HL-60 (cell line): ENCODE data around the gene DNAJC19.
"Not testable (repeated sequence)": the region's sequence is repeated elsewhere in the genome, so short reads cannot be mapped to it uniquely, and the experiment has no call there.

Experiments
- DNase-seq, 2 experiments: peaks; one replicate each; pipeline ENCODE4 v3.0.0-alpha.2; 2010 to 2020; ENCODE audit warnings: low read depth in 1 of 2, low spot score in 1 of 2
- H3K27ac ChIP-seq: fragments of 250-450 bp; sonication (Bioruptor Pico); replicated peaks from 2 replicates; pipeline ENCODE4 v1.5.1; 2020; ENCODE audit warnings: mild to moderate bottlenecking, moderate library complexity
- H3K27me3 ChIP-seq: fragments of 250-450 bp; sonication (Bioruptor Pico); 2 replicates; pipeline ENCODE4 v1.5.1; 2021; ENCODE audit warnings: mild to moderate bottlenecking, moderate library complexity; ENCODE audit not compliant: insufficient read depth, poor library complexity, severe bottlenecking
- H3K4me3 ChIP-seq: replicated peaks from 2 replicates; pipeline ENCODE4 v1.5.1; 2011; ENCODE audit warnings: mild to moderate bottlenecking, control low read depth, low read length; ENCODE audit not compliant: insufficient read depth
- GABPA ChIP-seq: IDR thresholded peaks from 2 replicates; pipeline ENCODE4 v1.6.1; 2012; ENCODE audit warnings: low read depth
- POLR2AphosphoS5 ChIP-seq: IDR thresholded peaks from 2 replicates; pipeline ENCODE4 v1.6.1; 2012; ENCODE audit warnings: low read depth
- REST ChIP-seq: IDR thresholded peaks from 2 replicates; pipeline ENCODE4 v1.6.1; 2012; ENCODE audit warnings: low read depth; ENCODE audit not compliant: insufficient replicate concordance
- SPI1 ChIP-seq: IDR thresholded peaks from 2 replicates; pipeline ENCODE4 v1.6.1; 2012; ENCODE audit warnings: low read depth, mild to moderate bottlenecking, borderline replicate concordance
- TF ChIP-seq, protein P1 (sequence below): IDR thresholded peaks from one replicate; pipeline ENCODE4 v1.5.1; 2011; ENCODE audit warnings: low read length, control low read depth, inconsistent platforms; ENCODE audit not compliant: insufficient read depth

The DNAJC19 gene

DNA sequence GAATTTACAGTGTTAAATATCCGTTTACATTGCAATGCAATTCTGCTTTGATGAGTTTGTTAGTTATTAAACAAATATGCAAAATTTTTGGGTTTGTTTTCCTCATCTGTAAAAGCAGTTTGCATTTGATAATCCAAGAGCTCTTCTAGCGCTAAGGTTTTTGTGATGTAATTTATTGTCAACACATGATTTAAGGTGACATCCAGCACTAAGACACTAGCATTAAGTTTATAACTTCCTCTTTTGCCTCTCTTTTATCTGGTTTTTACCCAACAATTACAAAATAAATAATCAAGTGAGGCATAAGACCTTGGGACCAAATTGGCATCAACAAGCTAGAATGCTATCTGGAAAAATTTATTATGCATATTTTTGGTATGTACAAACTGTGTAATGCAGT lies 969 bp upstream of the DNAJC19 start:
- peak overlapping the region; percentile 70 for H3K4me3 ChIP-seq
- H3K27me3 ChIP-seq = no peaks in the 10 kb centered on the region
- TF ChIP-seq GABPA (no peak), SPI1 (no peak)
- TF ChIP-seq, protein P1, sequence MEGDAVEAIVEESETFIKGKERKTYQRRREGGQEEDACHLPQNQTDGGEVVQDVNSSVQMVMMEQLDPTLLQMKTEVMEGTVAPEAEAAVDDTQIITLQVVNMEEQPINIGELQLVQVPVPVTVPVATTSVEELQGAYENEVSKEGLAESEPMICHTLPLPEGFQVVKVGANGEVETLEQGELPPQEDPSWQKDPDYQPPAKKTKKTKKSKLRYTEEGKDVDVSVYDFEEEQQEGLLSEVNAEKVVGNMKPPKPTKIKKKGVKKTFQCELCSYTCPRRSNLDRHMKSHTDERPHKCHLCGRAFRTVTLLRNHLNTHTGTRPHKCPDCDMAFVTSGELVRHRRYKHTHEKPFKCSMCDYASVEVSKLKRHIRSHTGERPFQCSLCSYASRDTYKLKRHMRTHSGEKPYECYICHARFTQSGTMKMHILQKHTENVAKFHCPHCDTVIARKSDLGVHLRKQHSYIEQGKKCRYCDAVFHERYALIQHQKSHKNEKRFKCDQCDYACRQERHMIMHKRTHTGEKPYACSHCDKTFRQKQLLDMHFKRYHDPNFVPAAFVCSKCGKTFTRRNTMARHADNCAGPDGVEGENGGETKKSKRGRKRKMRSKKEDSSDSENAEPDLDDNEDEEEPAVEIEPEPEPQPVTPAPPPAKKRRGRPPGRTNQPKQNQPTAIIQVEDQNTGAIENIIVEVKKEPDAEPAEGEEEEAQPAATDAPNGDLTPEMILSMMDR = no peak
- DNase-seq = peak in 1 of 2 experiments; percentile 11
- H3K27ac ChIP-seq = peak overlapping the region; percentile 83

DNA sequence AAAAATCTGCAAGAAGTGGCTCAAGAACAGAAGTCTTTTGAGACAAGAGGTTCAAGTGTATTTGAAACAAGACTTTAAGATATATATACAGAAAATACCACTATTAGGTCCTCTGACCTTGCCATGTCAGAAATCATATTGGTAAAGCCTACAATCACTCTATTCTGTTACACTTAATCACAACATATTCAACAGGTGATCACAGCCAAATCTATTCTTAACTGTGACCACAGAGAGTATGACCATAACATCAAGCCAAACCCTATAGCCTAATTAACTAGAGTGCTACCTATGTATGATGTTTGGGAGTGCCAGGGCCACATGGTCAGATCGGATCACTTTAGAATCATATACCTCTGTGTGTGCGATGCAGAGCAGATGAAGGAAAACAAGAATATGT lies 2.2 kb downstream of the DNAJC19 start:
- no peak for DNase-seq
- Histone ChIP-seq H3K4me3 (no peak overlapping the region), H3K27ac (no peak overlapping the region), H3K27me3 (no peaks in the 10 kb centered on the region)
- TF ChIP-seq, protein P1 = no peak
- TF ChIP-seq REST (no peak), POLR2AphosphoS5 (no peak), SPI1 (no peak), GABPA (no peak)

- H3K27ac ChIP-seq, H3K27me3 ChIP-seq, DNase-seq, H3K4me3 ChIP-seq: not testable (repeated sequence)
Measured at GRCh38 chr3:180986366-180986765, 3.2 kb downstream of the DNAJC19 start.

DNA sequence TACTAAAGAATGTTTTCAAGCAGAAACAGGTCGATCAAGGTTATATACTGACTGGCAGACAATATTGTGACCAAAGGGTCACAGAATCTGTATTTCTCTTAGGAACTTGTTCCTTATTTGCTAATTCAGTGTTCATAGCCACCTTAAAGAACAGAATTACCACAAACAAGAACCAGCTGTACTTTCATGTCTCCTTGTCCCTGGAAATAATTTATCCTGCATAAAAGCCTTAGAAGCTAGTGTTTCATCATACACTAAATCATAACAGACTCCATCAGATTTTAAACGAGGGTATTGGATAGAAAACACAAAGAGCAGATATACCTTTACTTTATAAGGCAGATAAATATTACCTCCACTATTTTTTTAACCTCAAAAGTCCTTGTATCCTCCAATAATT lies 6.4 kb downstream of the DNAJC19 start:
- no peak for DNase-seq

More for the DNA sequence above, 6.4 kb downstream of the DNAJC19 start:
- Histone ChIP-seq H3K4me3 (no peak overlapping the region), H3K27me3 (no peaks in the 10 kb centered on the region), H3K27ac (no peak overlapping the region)
- TF ChIP-seq, protein P1 = no peak
- TF ChIP-seq POLR2AphosphoS5 = no peak
- TF ChIP-seq REST = no peak
- TF ChIP-seq GABPA = no peak
- no peak for TF ChIP-seq SPI1
